ENCODE results near the gene SHISAL2B. TPM values are rescaled to one million over a fixed set of nuclear protein-coding genes. Genes with fewer than 3 reads are reported as not detected.
"Not testable (repeated sequence)": the region's sequence is repeated elsewhere in the genome, so short reads cannot be mapped to it uniquely, and the experiment has no call there.

The SHISAL2B gene
- total and polyA plus RNA-seq, 2 donors from 2014 or later, result not detected

GRCh38 chr5:64693636-64694035 lies 3.3 kb downstream of the SHISAL2B start:
- no peak for FAIRE-seq
- no peak for DNase-seq
- TF ChIP-seq, protein P1, sequence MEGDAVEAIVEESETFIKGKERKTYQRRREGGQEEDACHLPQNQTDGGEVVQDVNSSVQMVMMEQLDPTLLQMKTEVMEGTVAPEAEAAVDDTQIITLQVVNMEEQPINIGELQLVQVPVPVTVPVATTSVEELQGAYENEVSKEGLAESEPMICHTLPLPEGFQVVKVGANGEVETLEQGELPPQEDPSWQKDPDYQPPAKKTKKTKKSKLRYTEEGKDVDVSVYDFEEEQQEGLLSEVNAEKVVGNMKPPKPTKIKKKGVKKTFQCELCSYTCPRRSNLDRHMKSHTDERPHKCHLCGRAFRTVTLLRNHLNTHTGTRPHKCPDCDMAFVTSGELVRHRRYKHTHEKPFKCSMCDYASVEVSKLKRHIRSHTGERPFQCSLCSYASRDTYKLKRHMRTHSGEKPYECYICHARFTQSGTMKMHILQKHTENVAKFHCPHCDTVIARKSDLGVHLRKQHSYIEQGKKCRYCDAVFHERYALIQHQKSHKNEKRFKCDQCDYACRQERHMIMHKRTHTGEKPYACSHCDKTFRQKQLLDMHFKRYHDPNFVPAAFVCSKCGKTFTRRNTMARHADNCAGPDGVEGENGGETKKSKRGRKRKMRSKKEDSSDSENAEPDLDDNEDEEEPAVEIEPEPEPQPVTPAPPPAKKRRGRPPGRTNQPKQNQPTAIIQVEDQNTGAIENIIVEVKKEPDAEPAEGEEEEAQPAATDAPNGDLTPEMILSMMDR (IDR thresholded peaks at IDR 0.05; ENCODE audit: borderline replicate concordance, extremely low read depth, insufficient read depth), result no peak
- H3K9ac ChIP-seq (ENCODE audit: low read length in 3 of 3), result no peak overlapping the region
- peaks cover 8% of the 10 kb centered on the region for H3K27me3 ChIP-seq (ENCODE audit: control insufficient read depth, insufficient read depth, low read length)
- no peaks in the 10 kb centered on the region for H3K9me3 ChIP-seq (ENCODE audit: control insufficient read depth in 2 of 3, insufficient read depth in 1 of 3, low read length in 3 of 3)
- H3K27ac ChIP-seq (ENCODE audit: low read depth in 2 of 2, low read length in 2 of 2), result no peak overlapping the region
- no peak overlapping the region for H3K4me3 ChIP-seq (ENCODE audit: low read length in 3 of 3)
- intact Hi-C loops (cut with DNase I), result no loop called here
- peaks cover 0 to 3% (median 0%) of the 10 kb centered on the region in 3 donors for H3K4me1 ChIP-seq (ENCODE audit: control insufficient read depth in 2 of 3, insufficient read depth in 2 of 3, low read depth in 1 of 3, low read length in 3 of 3)
- no peaks in the 10 kb centered on the region for H3K36me3 ChIP-seq (ENCODE audit: control insufficient read depth in 2 of 3, insufficient read depth in 3 of 3, low read length in 3 of 3)

GRCh38 chr5:64696414-64696813 lies 6.1 kb downstream of the SHISAL2B start:
- FAIRE-seq; H3K4me1 ChIP-seq (ENCODE audit: control insufficient read depth in 2 of 3, insufficient read depth in 2 of 3, low read depth in 1 of 3, low read length in 3 of 3); H3K9ac ChIP-seq (ENCODE audit: low read length in 3 of 3); H3K36me3 ChIP-seq (ENCODE audit: control insufficient read depth in 2 of 3, insufficient read depth in 3 of 3, low read length in 3 of 3); DNase-seq; H3K4me3 ChIP-seq (ENCODE audit: low read length in 3 of 3); H3K27ac ChIP-seq (ENCODE audit: low read depth in 2 of 2, low read length in 2 of 2); H3K27me3 ChIP-seq (ENCODE audit: control insufficient read depth, insufficient read depth, low read length); intact Hi-C loops (cut with DNase I); H3K9me3 ChIP-seq (ENCODE audit: control insufficient read depth in 2 of 3, insufficient read depth in 1 of 3, low read length in 3 of 3): not testable (repeated sequence)

DNA sequence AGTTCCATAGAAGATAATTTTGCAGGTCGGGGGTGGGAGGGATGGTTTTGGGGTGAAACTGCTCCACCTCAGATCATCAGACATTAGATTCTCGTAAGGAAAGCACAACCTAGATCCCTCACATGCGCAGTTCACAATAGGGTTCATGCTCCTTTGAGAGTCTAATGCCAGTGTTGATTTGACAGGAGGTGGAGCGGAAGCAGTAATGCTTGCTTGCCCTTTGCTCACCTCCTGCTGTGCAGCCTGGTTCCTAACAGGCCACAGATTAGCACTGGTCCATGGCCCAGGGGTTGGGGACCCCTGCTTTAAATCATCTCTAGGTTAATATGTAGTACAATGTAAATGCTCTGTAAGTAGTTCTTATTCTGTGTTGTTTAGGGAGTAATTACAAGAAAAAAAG lies 10.5 kb downstream of the SHISAL2B start:
- H3K9me3 ChIP-seq (ENCODE audit: control insufficient read depth in 2 of 3, insufficient read depth in 1 of 3, low read length in 3 of 3), result no peaks in the 10 kb centered on the region
- no peaks in the 10 kb centered on the region for H3K27me3 ChIP-seq (ENCODE audit: control insufficient read depth, insufficient read depth, low read length)
- intact Hi-C loops (cut with DNase I), result no loop called here
- no peak overlapping the region for H3K9ac ChIP-seq (ENCODE audit: low read length in 3 of 3)
- H3K36me3 ChIP-seq (ENCODE audit: control insufficient read depth in 2 of 3, insufficient read depth in 3 of 3, low read length in 3 of 3), result no peaks in the 10 kb centered on the region
- FAIRE-seq (no peak), DNase-seq (no peak)
- no peaks in the 10 kb centered on the region for H3K4me1 ChIP-seq (ENCODE audit: control insufficient read depth in 2 of 3, insufficient read depth in 2 of 3, low read depth in 1 of 3, low read length in 3 of 3)
- TF ChIP-seq, protein P1 (IDR thresholded peaks at IDR 0.05; ENCODE audit: borderline replicate concordance, extremely low read depth, insufficient read depth), result no peak
- no peak overlapping the region for H3K4me3 ChIP-seq (ENCODE audit: low read length in 3 of 3)
- H3K27ac ChIP-seq (ENCODE audit: low read depth in 2 of 2, low read length in 2 of 2), result no peak overlapping the region

DNA sequence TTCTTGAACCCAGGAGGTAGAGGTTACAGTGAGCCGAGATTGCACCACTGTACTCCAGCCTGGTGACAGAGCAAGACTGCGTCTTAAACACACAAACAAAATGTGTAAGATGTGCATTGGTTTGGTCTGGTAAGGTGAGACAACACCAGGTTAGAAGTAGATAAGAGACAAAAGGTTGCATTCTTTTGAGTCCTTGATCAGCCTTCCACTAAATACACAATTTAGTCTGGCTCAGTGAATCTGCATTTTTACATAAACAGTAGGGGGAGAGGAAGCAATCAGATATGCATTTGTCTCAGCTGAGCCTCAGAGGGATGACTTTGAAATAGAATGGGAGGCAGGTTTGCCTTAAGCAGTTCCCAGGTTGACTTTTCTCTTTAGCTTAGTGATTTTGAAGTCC lies 15.8 kb downstream of the SHISAL2B start:
- H3K4me3 ChIP-seq (ENCODE audit: low read length in 3 of 3); H3K9ac ChIP-seq (ENCODE audit: low read length in 3 of 3); DNase-seq; H3K27me3 ChIP-seq (ENCODE audit: control insufficient read depth, insufficient read depth, low read length); intact Hi-C loops (cut with DNase I); H3K9me3 ChIP-seq (ENCODE audit: control insufficient read depth in 2 of 3, insufficient read depth in 1 of 3, low read length in 3 of 3); H3K36me3 ChIP-seq (ENCODE audit: control insufficient read depth in 2 of 3, insufficient read depth in 3 of 3, low read length in 3 of 3); H3K27ac ChIP-seq (ENCODE audit: low read depth in 2 of 2, low read length in 2 of 2); FAIRE-seq; H3K4me1 ChIP-seq (ENCODE audit: control insufficient read depth in 2 of 3, insufficient read depth in 2 of 3, low read depth in 1 of 3, low read length in 3 of 3): not testable (repeated sequence)

- H3K9ac ChIP-seq (ENCODE audit: low read length in 3 of 3), result no peak overlapping the region
- no peaks in the 10 kb centered on the region for H3K9me3 ChIP-seq (ENCODE audit: control insufficient read depth in 2 of 3, insufficient read depth in 1 of 3, low read length in 3 of 3)
- intact Hi-C loops (cut with DNase I), result no loop called here
- H3K4me1 ChIP-seq (ENCODE audit: control insufficient read depth in 2 of 3, insufficient read depth in 2 of 3, low read depth in 1 of 3, low read length in 3 of 3), result no peaks in the 10 kb centered on the region
- H3K36me3 ChIP-seq (ENCODE audit: control insufficient read depth in 2 of 3, insufficient read depth in 3 of 3, low read length in 3 of 3), result no peaks in the 10 kb centered on the region
- TF ChIP-seq, protein P1 (IDR thresholded peaks at IDR 0.05; ENCODE audit: borderline replicate concordance, extremely low read depth, insufficient read depth), result no peak
- H3K27ac ChIP-seq (ENCODE audit: low read depth in 2 of 2, low read length in 2 of 2), result no peak overlapping the region
- H3K27me3 ChIP-seq (ENCODE audit: control insufficient read depth, insufficient read depth, low read length), result no peaks in the 10 kb centered on the region
- DNase-seq, result no peak
- FAIRE-seq, result no peak
- no peak overlapping the region for H3K4me3 ChIP-seq (ENCODE audit: low read length in 3 of 3)
Measured at GRCh38 chr5:64707191-64707590, 16.9 kb downstream of the SHISAL2B start.

GRCh38 chr5:64714495-64714894 lies 24.2 kb downstream of the SHISAL2B start:
- DNase-seq; H3K9ac ChIP-seq (ENCODE audit: low read length in 3 of 3); H3K27ac ChIP-seq (ENCODE audit: low read depth in 2 of 2, low read length in 2 of 2); intact Hi-C loops (cut with DNase I); H3K27me3 ChIP-seq (ENCODE audit: control insufficient read depth, insufficient read depth, low read length); H3K9me3 ChIP-seq (ENCODE audit: control insufficient read depth in 2 of 3, insufficient read depth in 1 of 3, low read length in 3 of 3); H3K4me1 ChIP-seq (ENCODE audit: control insufficient read depth in 2 of 3, insufficient read depth in 2 of 3, low read depth in 1 of 3, low read length in 3 of 3); FAIRE-seq; H3K4me3 ChIP-seq (ENCODE audit: low read length in 3 of 3); H3K36me3 ChIP-seq (ENCODE audit: control insufficient read depth in 2 of 3, insufficient read depth in 3 of 3, low read length in 3 of 3): not testable (repeated sequence)
